B cell (primary cell): ENCODE data around the gene BTNL9. TPM values are rescaled to one million over a fixed set of nuclear protein-coding genes. Genes with fewer than 3 reads are reported as not detected.

Source experiments
- ATAC-seq: fragments of 200-7000 bp; cut with Tn5 transposase; one replicate; pipeline ENCODE4 v1.10.0; 2021; ENCODE audit warnings: low read depth, mild to moderate bottlenecking, moderate number of reproducible peaks, moderate library complexity
- CTCF ChIA-PET: fragments of 350-600 bp; sonication (Branson Sonifier 250); formaldehyde crosslinking; loops from one replicate; lab custom pipeline; 2021; ENCODE audit warnings: antibody characterized with exemption, inconsistent platforms; lab: Charles Lee
- POLR2A ChIA-PET: fragments of 350-600 bp; sonication (Branson Sonifier 250); formaldehyde crosslinking; loops from one replicate; lab custom pipeline; 2021; ENCODE audit warnings: antibody characterized with exemption; lab: Charles Lee
- DNase-seq: peaks from one replicate; pipeline ENCODE4 v3.0.0; 2013
- H2AFZ ChIP-seq: 2 replicates; pipeline ENCODE4 v1.6.1; 2012; ENCODE audit warnings: mild to moderate bottlenecking, low read depth, low read length; ENCODE audit not compliant: insufficient read depth, poor library complexity, severe bottlenecking
- H3K27ac ChIP-seq, 2 donors: 1 replicate in 1 of 2; 2 replicates in 1 of 2; pipeline ENCODE4 v1.5.1; 2012 to 2013; ENCODE audit warnings: low read length in 2 of 2, mild to moderate bottlenecking in 2 of 2, moderate library complexity in 1 of 2
- H3K27me3 ChIP-seq, 4 experiments: fragments of 200-600 bp in 1 of 4; sonication (generic) in 1 of 4; replicated peaks in 1 of 4; 1 replicate in 2 of 4; 2 replicates in 2 of 4; pipeline versions ENCODE4 v1.6.1 to v1.7.0; 2013 to 2016; ENCODE audit warnings: low read length in 3 of 4, mild to moderate bottlenecking in 2 of 4, mixed read lengths in 1 of 4, moderate library complexity in 1 of 4; ENCODE audit not compliant: insufficient read depth in 4 of 4, control insufficient read depth in 3 of 4; ENCODE audit errors: control extremely low read depth in 1 of 4
- H3K36me3 ChIP-seq, 2 experiments: replicated peaks in 1 of 2; 1 replicate in 1 of 2; 2 replicates in 1 of 2; pipeline versions ENCODE4 v1.6.1 to v1.7.1; 2013; ENCODE audit warnings: low read length in 1 of 2; ENCODE audit not compliant: insufficient read depth in 2 of 2, control insufficient read depth in 1 of 2; ENCODE audit errors: control extremely low read depth in 1 of 2, extremely low read depth in 1 of 2
- H3K4me1 ChIP-seq, 2 donors: fragments of 200-600 bp in 1 of 2; sonication (generic) in 1 of 2; 1 replicate in 1 of 2; 2 replicates in 1 of 2; pipeline versions ENCODE4 v1.5.1 to v1.6.1; 2013 to 2017; ENCODE audit warnings: low read length in 2 of 2; ENCODE audit not compliant: control insufficient read depth in 2 of 2, insufficient read depth in 2 of 2
- H3K4me2 ChIP-seq: replicated peaks from 2 replicates; pipeline ENCODE3; 2012; ENCODE audit warnings: mild to moderate bottlenecking, low read depth, low read length; ENCODE audit not compliant: poor library complexity, severe bottlenecking
- H3K4me3 ChIP-seq, 5 experiments: fragments of 200-600 bp in 1 of 5; sonication (generic) in 1 of 5; 1 replicate in 3 of 5; 2 replicates in 2 of 5; pipeline versions ENCODE4 v1.5.1 to v1.7.0; 2011 to 2016; ENCODE audit warnings: low read length in 4 of 5, mild to moderate bottlenecking in 4 of 5, low read depth in 2 of 5, control low read depth in 1 of 5, moderate library complexity in 1 of 5; ENCODE audit not compliant: insufficient read depth in 1 of 5; ENCODE audit errors: control extremely low read depth in 1 of 5, extremely low read depth in 1 of 5
- H3K79me2 ChIP-seq: fragments of 200-600 bp; sonication (generic); one replicate; pipeline ENCODE4 v1.6.0; 2016; ENCODE audit warnings: low read length; ENCODE audit not compliant: control insufficient read depth, insufficient read depth
- H3K9ac ChIP-seq: fragments of 200-600 bp; sonication (generic); 2 replicates; pipeline ENCODE4 v1.6.1; 2017; ENCODE audit warnings: mild to moderate bottlenecking, low read length, moderate library complexity
- H3K9me3 ChIP-seq, 3 donors: one replicate each; pipeline versions ENCODE4 v1.6.1 to v1.7.1; 2013; ENCODE audit warnings: low read length in 2 of 3; ENCODE audit not compliant: control insufficient read depth in 2 of 3, insufficient read depth in 1 of 3; ENCODE audit errors: control extremely low read depth in 1 of 3
- H4K20me1 ChIP-seq: 2 replicates; pipeline ENCODE4 v1.6.0; 2012; ENCODE audit warnings: mild to moderate bottlenecking, low read length; ENCODE audit not compliant: insufficient read depth, control insufficient read depth, poor library complexity, severe bottlenecking
- H3K27ac Mint-ChIP-seq: one replicate; pipeline ENCODE4 v1.8.0; 2021; ENCODE audit warnings: mixed read lengths
- H3K27me3 Mint-ChIP-seq: one replicate; pipeline ENCODE4 v1.8.0; 2021; ENCODE audit warnings: mixed read lengths
- H3K4me1 Mint-ChIP-seq: one replicate; pipeline ENCODE4 v1.8.0; 2021; ENCODE audit warnings: mixed read lengths
- H3K4me3 Mint-ChIP-seq: one replicate; pipeline ENCODE4 v1.8.0; 2021; ENCODE audit warnings: mixed read lengths
- H3K9me3 Mint-ChIP-seq: one replicate; pipeline ENCODE4 v1.8.0; 2022; ENCODE audit warnings: mixed read lengths; ENCODE audit not compliant: insufficient read depth
- CTCF ChIP-seq: fragments of 200-600 bp; IDR thresholded peaks from one replicate; pipeline ENCODE4 v1.8.0; 2022; ENCODE audit warnings: antibody characterized with exemption, mild to moderate bottlenecking
- EZH2 ChIP-seq: IDR thresholded peaks from 2 replicates; pipeline ENCODE4 v1.6.1; 2012; ENCODE audit warnings: borderline replicate concordance, low read depth, mild to moderate bottlenecking, moderate library complexity, low read length; ENCODE audit not compliant: insufficient read depth, poor library complexity, severe bottlenecking
- WGBS: methylation state at CpG from one replicate; pipeline ENCODE4 v1.1.5; 2013; ENCODE audit warnings: missing lambda C conversion rate; ENCODE audit not compliant: insufficient coverage; 5-methylcytosine and 5-hydroxymethylcytosine counted together
- intact Hi-C: fragments of 100-400 bp; cut with micrococcal nuclease; formaldehyde crosslinking; loops from one replicate; pipeline ENCODE4 v1.10.0; 2022
- polyA plus RNA-seq: library from polyadenylated mRNA; depleted of rRNA; stranded (reverse); fragments of >200 nt; gene quantifications from 2 replicates; pipeline ENCODE4 v1.2.3, GENCODE V29; 2012
- total RNA-seq, 2 donors: library from RNA; stranded (reverse); fragments of 120-200 nt in 1 of 2; gene quantifications; 1 replicate in 1 of 2; 2 replicates in 1 of 2; pipeline versions ENCODE4 v1.2.3 to v1.2.4, GENCODE V29; 2013 to 2022

The BTNL9 gene
- total and polyA plus RNA-seq, 2 donors (not counting 1 experiment from before 2014, with no cell fraction given), result 40.7 to 173 TPM

- H3K4me1 Mint-ChIP-seq, result peaks cover 13% of the 10 kb centered on the region
- no peak overlapping the region for H3K4me3 ChIP-seq
- H3K27ac Mint-ChIP-seq, result no peak overlapping the region
- no peaks in the 10 kb centered on the region for H3K79me2 ChIP-seq
- no peaks in the 10 kb centered on the region for H3K9me3 Mint-ChIP-seq
- no peak overlapping the region for H3K27ac ChIP-seq
- H3K4me3 Mint-ChIP-seq, result peak overlapping the region; percentile 4
- H3K36me3 ChIP-seq, result no peaks in the 10 kb centered on the region
- no peak overlapping the region for H2AFZ ChIP-seq
- ATAC-seq (no peak), DNase-seq (peak; percentile 17)
- TF ChIP-seq CTCF (no peak), EZH2 (no peak)
- H3K27me3 ChIP-seq, result peaks cover 0 to 51% (median 9%) of the 10 kb centered on the region in 4 experiments
- ChIA-PET POLR2A (no interaction called here), CTCF (no interaction called here)
- peaks cover 0 to 6% (median 0%) of the 10 kb centered on the region in 3 donors for H3K9me3 ChIP-seq
- no peak overlapping the region for H3K4me2 ChIP-seq
- 65% methylated on average over 5 of the region's 7 CpGs for WGBS
- intact Hi-C loops, result loop anchor here (10.0 kb wide), 1 partner anchor 49 kb away; no protein-coding TSS in a partner anchor
- H3K9ac ChIP-seq, result no peak overlapping the region
- peaks cover 42% of the 10 kb centered on the region for H3K27me3 Mint-ChIP-seq
- H3K4me1 ChIP-seq, result peaks cover 8 to 9% of the 10 kb centered on the region in 2 donors
- no peaks in the 10 kb centered on the region for H4K20me1 ChIP-seq
These were observed 65.4 kb downstream of the BTNL9 start for GRCh38 chr5:181105391-181106025.

- Mint-ChIP-seq H3K9me3 (no peaks in the 10 kb centered on the region), H3K4me1 (peaks cover 13% of the 10 kb centered on the region), H3K27me3 (peaks cover 58% of the 10 kb centered on the region), H3K4me3 (no peak overlapping the region), H3K27ac (no peak overlapping the region)
- H4K20me1 ChIP-seq, result no peaks in the 10 kb centered on the region
- H3K4me3 ChIP-seq, result no peak overlapping the region
- H3K27ac ChIP-seq, result no peak overlapping the region
- H3K9ac ChIP-seq, result no peak overlapping the region
- no peaks in the 10 kb centered on the region for H3K36me3 ChIP-seq
- H3K4me2 ChIP-seq, result no peak overlapping the region
- peaks cover 8 to 9% of the 10 kb centered on the region in 2 donors for H3K4me1 ChIP-seq
- no peak for TF ChIP-seq EZH2
- TF ChIP-seq CTCF, result no peak
- ChIA-PET POLR2A (no interaction called here), CTCF (interaction anchor here (0.9 kb wide), 1 partner anchor 243 kb away, joined by 3 read pairs; no protein-coding TSS in a partner anchor)
- no peaks in the 10 kb centered on the region for H3K79me2 ChIP-seq
- DNase-seq (no peak), ATAC-seq (no peak)
- peaks cover 0 to 6% (median 0%) of the 10 kb centered on the region in 3 donors for H3K9me3 ChIP-seq
- H2AFZ ChIP-seq, result no peak overlapping the region
- 77% methylated on average over 9 of the region's 9 CpGs for WGBS
- peaks cover 0 to 64% (median 11%) of the 10 kb centered on the region in 4 experiments for H3K27me3 ChIP-seq
- intact Hi-C loops, result loop anchor here (10.0 kb wide), 1 partner anchor 47 kb away; no protein-coding TSS in a partner anchor
These were observed 67.6 kb downstream of the BTNL9 start for GRCh38 chr5:181107699-181108098.
